GM19463 (cell line): ENCODE results near the gene BCOR.

Source experiments
- ATAC-seq: cut with Tn5 transposase; IDR thresholded peaks from one replicate; pipeline ENCODE4 v1.9.1; 2021; ENCODE audit warnings: mild to moderate bottlenecking, moderate library complexity; ENCODE audit not compliant: unreplicated experiment

BCOR gene

GRCh38 chrX:40086569-40087335 is 11.0 kb downstream of the BCOR start:
- no peak for ATAC-seq

GRCh38 chrX:40085714-40086113 is 12.0 kb downstream of the BCOR start:
- no peak for ATAC-seq

DNA sequence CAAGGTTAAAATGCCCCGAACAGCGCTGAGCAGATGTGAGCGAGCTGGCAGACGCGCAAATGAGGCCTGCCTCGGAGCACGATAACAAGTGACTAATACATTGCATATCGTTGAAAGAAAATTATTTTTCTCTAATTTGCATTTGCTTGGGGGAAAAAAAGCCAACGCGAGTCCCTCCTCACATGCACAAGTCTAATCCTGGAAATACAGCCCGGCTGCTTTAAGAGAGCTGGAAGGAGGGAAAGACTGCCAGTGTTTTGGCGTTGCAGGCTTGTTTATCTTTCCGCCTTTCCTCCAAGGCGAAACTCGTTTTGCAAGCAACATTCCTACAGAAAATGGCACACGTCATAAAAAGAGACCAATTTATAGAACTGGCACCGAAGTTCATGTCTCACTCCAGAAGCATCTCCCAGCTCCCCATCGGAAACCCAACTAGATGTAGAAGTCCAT is 12.6 kb downstream of the BCOR start:
- no peak for ATAC-seq

DNA sequence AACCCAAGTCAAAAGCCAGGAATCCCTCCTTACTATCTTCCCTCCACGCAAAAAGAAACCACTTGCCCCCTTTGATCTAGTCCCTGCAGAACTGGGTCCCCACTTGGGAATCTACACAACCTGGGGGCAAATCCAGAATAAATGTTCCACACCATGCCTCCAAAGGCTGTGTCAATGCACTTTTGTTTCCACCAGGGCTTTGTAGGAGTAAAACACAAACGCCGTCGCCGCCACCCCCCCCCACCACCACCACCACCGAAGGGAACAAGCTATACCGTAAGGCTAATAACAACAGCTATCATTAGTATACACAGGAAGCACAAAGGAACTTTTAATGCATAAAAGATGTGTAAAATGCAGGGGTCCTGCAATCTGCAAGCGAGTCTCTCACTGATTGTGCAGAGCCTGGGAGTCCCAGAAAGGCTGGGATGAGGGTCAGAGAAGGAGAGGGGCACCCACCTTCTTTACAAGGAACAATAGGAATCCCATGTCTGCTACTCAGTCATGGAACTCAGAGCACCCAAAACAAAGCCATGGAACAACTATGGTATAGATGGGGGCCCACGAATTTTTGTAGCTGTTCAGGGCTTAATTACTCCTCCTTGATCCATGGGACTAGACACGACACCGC is 13.2 kb downstream of the BCOR start:
- no peak for ATAC-seq

GRCh38 chrX:40083979-40084359 is 13.8 kb downstream of the BCOR start:
- no peak for ATAC-seq

GRCh38 chrX:40083120-40083978 is 14.4 kb downstream of the BCOR start:
- ATAC-seq: peak; percentile 61

DNA sequence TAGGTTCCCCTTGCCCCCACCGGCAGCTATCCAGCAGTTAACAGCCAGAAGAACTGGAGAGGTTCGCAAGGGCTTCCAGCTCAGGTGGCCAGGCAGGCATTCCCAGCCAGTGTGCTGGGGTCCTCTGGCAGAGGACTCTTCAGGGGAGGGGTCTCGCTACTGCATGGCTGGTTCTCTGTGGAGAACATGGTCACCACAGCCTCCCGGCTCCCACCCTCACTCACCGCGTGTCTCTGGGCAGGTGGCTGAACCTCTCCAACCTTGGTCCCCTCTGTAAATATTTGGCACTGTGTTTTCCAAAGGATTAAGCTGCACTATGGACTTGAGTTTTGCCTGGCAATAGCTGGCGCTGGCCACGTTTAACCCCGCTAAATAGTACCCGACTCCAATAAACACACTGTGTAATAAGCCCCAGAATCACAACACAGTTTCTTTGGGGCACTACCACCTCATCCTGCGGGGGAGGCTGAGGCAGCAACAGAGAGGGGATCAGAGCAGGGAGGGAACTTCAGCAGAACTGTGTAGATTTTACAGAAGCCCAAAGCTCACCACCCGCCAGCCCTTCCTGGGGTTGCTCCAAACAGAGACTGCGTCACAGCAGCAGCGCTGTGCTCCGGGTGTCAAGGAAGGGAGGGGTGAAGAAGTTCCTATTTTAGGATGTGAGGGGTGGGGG is 15.2 kb downstream of the BCOR start:
- ATAC-seq: no peak

- no peak for ATAC-seq
Observed at GRCh38 chrX:40081679-40082068, 16.1 kb downstream of the BCOR start.

DNA sequence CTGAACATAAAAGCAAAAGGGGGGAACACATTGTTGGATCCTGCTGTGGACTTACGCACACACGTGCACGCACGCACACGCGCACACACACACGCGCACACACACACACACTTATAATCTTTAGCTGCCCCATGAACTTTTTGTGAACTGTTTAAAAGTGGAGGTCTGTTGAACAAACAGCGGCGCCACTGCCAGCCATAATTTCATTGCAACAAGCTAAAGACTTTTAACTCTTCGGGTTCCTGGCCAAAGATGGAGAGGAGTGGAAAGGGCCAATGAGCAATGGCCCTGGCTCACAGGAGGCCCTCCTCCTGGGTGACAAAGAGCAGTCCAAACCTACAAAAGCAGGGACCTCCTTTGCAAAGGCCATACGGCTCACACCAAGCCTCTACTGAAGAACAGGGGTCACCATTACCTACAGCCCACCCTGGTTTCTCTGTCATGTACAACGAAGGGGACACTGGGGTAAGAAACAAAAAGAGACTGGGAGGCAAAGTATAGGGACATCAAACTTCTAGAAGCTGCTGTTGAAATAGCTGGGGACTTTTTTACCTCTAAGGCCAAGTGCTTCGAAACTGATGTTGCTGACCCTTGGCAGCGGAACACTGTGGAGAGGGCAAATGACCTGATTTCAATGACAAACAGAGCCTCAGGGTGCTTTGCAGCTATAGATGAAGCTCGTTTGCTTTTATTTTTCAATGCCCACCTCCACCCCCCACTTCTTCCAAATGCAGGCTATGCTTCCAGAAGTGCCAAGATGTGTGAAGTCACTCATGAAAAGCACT is 16.7 kb downstream of the BCOR start:
- no peak for ATAC-seq

DNA sequence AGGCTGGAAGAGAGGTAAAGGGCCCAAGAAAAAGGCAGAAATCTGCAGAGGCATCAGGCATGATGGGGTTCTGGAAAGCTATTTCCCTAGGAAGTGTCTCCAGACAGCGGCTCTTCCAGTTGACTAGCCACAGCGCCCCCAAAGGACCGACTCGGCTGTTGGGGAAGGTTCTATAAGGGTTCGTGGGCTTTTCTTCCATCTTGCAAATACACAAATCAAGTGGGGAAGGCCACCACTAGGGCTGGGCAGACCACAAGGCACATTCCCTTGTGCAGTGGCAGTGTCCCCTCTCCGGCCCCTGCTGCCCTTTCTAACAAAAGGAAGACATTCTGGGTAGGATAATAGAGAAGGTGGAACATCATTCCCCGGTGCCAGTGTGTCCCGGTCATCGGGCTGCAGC is 18.2 kb downstream of the BCOR start:
- no peak for ATAC-seq

DNA sequence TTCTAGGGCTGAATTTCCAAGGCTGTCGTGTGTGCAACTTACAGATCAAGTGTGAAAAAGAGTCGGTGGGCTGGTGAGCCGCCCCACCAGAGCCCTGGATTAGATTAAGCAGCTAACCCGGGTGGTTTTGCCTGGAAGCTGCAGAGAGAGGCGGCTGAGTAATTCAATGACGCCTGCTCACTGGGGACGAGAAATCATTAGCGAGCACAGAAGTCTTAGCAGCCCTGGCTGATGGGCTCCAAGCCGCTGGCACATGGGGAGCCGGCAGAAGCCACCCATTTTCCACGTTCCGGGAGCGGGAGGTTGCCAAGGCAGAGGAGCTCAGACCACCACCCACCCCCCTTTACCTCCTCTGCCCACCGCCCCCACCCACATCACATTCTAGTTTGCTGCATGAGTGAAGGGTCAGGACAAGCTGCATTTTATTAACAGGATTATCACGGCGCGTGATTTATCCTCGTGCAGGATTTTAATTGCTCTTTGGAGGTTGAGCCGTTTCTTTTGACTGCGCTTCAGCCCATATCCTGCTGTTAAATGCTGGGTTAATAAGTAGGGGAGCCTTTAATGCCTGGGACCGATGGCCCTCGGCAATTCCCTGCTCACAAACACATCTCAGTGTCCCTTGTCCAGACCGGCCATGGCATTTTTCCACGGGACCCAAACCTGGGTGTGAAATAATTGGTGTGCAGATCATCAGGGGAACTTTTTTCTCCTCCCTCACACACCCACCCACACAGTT is 19.1 kb downstream of the BCOR start:
- no peak for ATAC-seq

GRCh38 chrX:40077906-40078305 is 19.9 kb downstream of the BCOR start:
- ATAC-seq: no peak

GRCh38 chrX:40076750-40077575 is 20.8 kb downstream of the BCOR start:
- no peak for ATAC-seq

DNA sequence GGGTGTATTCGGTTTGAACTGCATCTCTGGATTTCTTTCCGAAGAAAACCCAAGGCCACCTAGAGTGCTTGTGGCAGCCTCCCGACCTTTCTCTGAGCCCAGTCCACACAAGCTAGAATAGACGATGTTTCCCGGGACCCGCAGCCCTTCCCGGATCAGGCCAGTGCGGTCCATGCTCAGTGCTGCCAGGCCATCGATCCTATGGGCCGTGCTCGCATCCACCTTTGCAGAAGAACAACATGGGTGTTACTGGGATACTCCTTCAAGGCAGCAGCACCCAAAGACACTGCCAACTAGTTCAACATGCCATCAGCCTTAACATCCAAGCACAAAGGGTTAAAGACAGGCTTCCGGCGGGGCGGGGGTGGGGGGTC is 22.8 kb downstream of the BCOR start:
- ATAC-seq: no peak

- ATAC-seq: no peak
Observed at GRCh38 chrX:40074080-40074958, 23.4 kb downstream of the BCOR start.

GRCh38 chrX:40073439-40074054 is 24.2 kb downstream of the BCOR start:
- ATAC-seq: no peak

GRCh38 chrX:40072246-40072645 is 25.5 kb downstream of the BCOR start:
- no peak for ATAC-seq
